Measurements from ENCODE around the gene DLG2.

- TF ChIP-seq CTCF (IDR thresholded peaks at IDR 0.05; ENCODE audit: low read depth, low read length) (no peak), EZH2phosphoT487 (IDR thresholded peaks at IDR 0.05; ENCODE audit: low read depth) (no peak)
Observed at GRCh38 chr11:83845797-83846196, 1781.3 kb downstream of the DLG2 start.
